Calu3 (cell line): Measurements from ENCODE around the gene RAB10. TPM values are rescaled to one million over a fixed set of nuclear protein-coding genes. Genes with fewer than 3 reads are reported as not detected.

ENCODE experiments used
- BruUV-seq: library from RNA; stranded (reverse); fragments of 400-500 nt; replicated peaks from 2 replicates; lab custom pipeline; 2021; lab: Mats Ljungman, UMichigan
- CTCF ChIA-PET: fragments of 300-600 bp; sonication (Branson Sonifier 250); formaldehyde crosslinking; loops from one replicate; lab custom pipeline; 2022; ENCODE audit warnings: antibody characterized with exemption; lab: Charles Lee
- DNase-seq: peaks from one replicate; pipeline ENCODE4 v3.0.0; 2022
- H3K27ac Mint-ChIP-seq: one replicate; pipeline ENCODE4 v1.8.0; 2022; ENCODE audit warnings: mixed read lengths; ENCODE audit not compliant: unreplicated experiment
- H3K27me3 Mint-ChIP-seq: one replicate; pipeline ENCODE4 v1.8.0; 2022; ENCODE audit warnings: mixed read lengths; ENCODE audit not compliant: unreplicated experiment
- H3K36me3 Mint-ChIP-seq: one replicate; pipeline ENCODE4 v1.8.0; 2022; ENCODE audit warnings: mild to moderate bottlenecking, moderate library complexity, mixed read lengths; ENCODE audit not compliant: insufficient read depth, unreplicated experiment
- H3K4me1 Mint-ChIP-seq: one replicate; pipeline ENCODE4 v1.8.0; 2022; ENCODE audit warnings: mild to moderate bottlenecking, low read depth, mixed read lengths; ENCODE audit not compliant: unreplicated experiment
- H3K4me3 Mint-ChIP-seq: one replicate; pipeline ENCODE4 v1.8.0; 2022; ENCODE audit warnings: mild to moderate bottlenecking, low read depth, moderate library complexity, mixed read lengths; ENCODE audit not compliant: unreplicated experiment
- H3K9me3 Mint-ChIP-seq: one replicate; pipeline ENCODE4 v1.8.0; 2022; ENCODE audit warnings: low read depth, mixed read lengths; ENCODE audit not compliant: unreplicated experiment
- intact Hi-C: fragments of 100-400 bp; cut with micrococcal nuclease; formaldehyde crosslinking; loops from one replicate; pipeline ENCODE4 v1.10.0; 2022; ENCODE audit not compliant: unreplicated experiment
- total RNA-seq: library from RNA; stranded (reverse); gene quantifications from 2 replicates; pipeline ENCODE4 v1.2.3, GENCODE V29; 2022
- TF ChIP-seq, protein P1 (sequence below): fragments of 200-600 bp; IDR thresholded peaks from one replicate; pipeline ENCODE4 v1.8.0; 2022; ENCODE audit warnings: antibody characterized with exemption; ENCODE audit not compliant: unreplicated experiment

RAB10 gene
- total RNA-seq, 1 experiment from 2014 or later: 149 TPM

DNA sequence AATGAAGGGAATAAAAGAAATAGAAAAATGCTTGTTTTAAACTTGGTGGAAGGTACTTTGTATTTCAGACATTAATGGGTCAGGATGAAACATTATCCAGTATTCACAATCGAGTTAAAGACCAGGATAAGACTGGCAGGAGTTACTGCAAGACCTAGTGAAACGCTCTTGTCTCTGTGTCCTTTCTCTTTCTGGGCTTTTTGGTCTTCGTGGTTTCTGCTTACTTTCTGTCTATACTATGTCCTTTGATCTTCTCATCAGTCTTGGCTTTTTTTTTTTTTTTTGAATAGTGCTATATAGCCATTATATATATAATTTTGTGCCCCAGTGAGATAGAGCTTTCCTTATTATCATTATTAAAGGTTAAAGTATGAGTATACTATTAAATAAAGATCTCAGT lies 96.9 kb downstream of the RAB10 start:
- Mint-ChIP-seq H3K4me1 (no peaks in the 10 kb centered on the region), H3K27ac (no peak overlapping the region), H3K36me3 (peaks cover 7% of the 10 kb centered on the region), H3K9me3 (no peaks in the 10 kb centered on the region), H3K4me3 (no peak overlapping the region), H3K27me3 (no peaks in the 10 kb centered on the region)
- intact Hi-C loops: no loop called here
- CTCF ChIA-PET: no interaction called here
- DNase-seq: no peak
- TF ChIP-seq, protein P1, sequence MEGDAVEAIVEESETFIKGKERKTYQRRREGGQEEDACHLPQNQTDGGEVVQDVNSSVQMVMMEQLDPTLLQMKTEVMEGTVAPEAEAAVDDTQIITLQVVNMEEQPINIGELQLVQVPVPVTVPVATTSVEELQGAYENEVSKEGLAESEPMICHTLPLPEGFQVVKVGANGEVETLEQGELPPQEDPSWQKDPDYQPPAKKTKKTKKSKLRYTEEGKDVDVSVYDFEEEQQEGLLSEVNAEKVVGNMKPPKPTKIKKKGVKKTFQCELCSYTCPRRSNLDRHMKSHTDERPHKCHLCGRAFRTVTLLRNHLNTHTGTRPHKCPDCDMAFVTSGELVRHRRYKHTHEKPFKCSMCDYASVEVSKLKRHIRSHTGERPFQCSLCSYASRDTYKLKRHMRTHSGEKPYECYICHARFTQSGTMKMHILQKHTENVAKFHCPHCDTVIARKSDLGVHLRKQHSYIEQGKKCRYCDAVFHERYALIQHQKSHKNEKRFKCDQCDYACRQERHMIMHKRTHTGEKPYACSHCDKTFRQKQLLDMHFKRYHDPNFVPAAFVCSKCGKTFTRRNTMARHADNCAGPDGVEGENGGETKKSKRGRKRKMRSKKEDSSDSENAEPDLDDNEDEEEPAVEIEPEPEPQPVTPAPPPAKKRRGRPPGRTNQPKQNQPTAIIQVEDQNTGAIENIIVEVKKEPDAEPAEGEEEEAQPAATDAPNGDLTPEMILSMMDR: no peak
- no TSS peak for BruUV-seq

DNA sequence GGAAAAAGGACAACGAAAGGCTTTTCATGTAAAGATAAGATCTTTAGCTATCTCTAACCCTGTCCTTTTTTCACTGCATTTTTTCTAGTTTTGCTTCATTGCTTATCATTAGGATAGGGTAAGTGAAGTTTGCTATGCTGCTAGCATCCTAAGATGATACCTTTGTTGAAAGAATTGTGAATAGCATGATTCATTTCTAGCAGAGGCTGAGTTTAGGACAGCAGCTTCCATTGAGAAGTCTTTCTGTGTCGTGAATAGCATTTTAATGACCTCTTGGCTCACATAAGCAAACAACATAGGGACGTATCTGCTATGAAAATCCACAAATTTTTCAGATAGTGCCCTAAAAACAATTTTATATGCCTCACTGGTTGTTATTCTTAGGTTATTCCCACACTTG lies 102.6 kb downstream of the RAB10 start:
- CTCF ChIA-PET: no interaction called here
- H3K4me3 Mint-ChIP-seq: no peak overlapping the region
- no peak overlapping the region for H3K27ac Mint-ChIP-seq
- DNase-seq: no peak
- intact Hi-C loops: no loop called here
- no TSS peak for BruUV-seq
- peaks cover 8% of the 10 kb centered on the region for H3K4me1 Mint-ChIP-seq
- H3K36me3 Mint-ChIP-seq: peaks cover 22% of the 10 kb centered on the region
- H3K9me3 Mint-ChIP-seq: no peaks in the 10 kb centered on the region
- TF ChIP-seq, protein P1: no peak
- H3K27me3 Mint-ChIP-seq: no peaks in the 10 kb centered on the region

DNA sequence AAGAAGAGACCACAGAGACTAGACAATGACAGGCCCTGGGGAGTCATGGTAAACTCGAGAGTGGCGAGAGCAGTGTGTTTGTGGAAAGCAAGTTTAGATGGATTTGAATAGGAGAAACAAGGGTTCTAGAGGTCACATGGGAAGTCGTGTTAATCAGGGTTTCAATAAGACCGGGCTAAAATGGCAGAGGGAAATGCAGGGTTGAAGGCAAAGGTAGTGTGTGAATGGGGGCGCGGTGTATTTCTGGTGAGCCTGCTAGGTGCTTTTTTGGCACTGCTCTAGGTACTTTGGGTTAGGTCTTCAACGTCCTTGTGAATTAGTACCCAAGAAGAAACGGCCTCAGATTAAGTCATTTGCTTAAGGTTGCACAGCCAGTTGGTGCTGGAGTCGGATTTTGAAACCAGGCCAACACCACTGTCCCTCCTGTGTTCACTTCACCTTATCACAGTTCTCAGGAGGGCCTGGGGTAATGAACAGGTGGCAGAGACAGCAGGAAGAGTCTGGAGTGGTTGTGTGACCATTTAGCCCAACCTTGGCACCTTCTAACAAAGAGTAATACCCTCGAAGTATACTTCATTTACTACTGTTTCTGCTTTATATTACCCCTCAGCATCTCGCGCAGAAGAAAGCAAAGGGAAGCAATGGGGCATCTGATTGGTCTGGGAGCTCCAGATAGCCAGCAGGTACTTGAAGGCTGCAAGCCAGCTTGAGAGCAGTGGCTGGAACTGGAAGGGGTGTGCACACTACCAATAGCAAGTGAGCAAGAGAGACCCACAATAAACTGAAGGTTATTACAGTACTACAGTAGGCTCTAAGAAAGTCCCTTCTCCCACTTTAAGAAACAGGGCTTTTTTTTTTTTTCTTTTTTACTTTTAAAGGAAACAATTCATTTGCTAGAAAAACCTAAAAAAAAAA lies 105.6 kb downstream of the RAB10 start:
- Mint-ChIP-seq H3K4me3 (no peak overlapping the region), H3K27ac (peak overlapping the region; percentile 17), H3K27me3 (no peaks in the 10 kb centered on the region), H3K36me3 (peaks cover 22% of the 10 kb centered on the region), H3K4me1 (peaks cover 23% of the 10 kb centered on the region), H3K9me3 (no peaks in the 10 kb centered on the region)
- CTCF ChIA-PET: no interaction called here
- no peak for DNase-seq
- intact Hi-C loops: no loop called here
- no TSS peak for BruUV-seq
- TF ChIP-seq, protein P1: no peak

DNA sequence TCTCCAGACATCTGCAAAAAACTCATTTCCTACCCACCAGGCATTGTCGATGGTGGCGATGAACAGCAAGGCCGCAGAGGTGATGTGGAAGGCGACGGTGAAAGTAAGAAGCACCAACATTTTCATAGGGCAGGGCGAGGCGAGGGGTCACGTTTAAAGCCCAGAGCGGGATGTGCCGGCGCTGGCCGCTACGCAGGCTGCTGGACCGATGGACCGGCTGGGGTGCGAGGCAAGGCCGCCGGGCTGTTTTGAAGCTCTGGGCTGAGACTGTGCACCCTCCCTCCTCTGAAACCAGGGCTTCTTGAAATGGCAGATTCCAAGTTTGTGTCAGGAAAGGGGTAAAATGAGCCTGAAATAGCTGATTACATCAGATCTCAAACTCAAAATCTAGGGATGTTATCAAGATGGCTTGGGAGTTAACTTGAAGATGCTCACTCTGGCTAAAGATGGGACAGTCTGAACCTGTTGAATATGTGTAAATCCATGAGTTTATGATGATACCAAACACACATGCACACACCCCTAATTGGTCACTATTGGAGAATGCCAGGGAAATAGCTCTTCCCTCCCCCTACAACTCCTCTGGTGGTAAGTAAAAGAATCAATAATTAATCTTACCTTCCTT lies 107.4 kb downstream of the RAB10 start:
- peak overlapping the region; percentile 47 for H3K27ac Mint-ChIP-seq
- intact Hi-C loops: no loop called here

More for the DNA sequence above, 107.4 kb downstream of the RAB10 start:
- DNase-seq: no peak
- peaks cover 22% of the 10 kb centered on the region for H3K36me3 Mint-ChIP-seq
- no peaks in the 10 kb centered on the region for H3K27me3 Mint-ChIP-seq
- no TSS peak for BruUV-seq
- TF ChIP-seq, protein P1: no peak
- CTCF ChIA-PET: no interaction called here
- H3K4me3 Mint-ChIP-seq: no peak overlapping the region
- no peaks in the 10 kb centered on the region for H3K9me3 Mint-ChIP-seq
- H3K4me1 Mint-ChIP-seq: peaks cover 33% of the 10 kb centered on the region
